Mammary epithelial cell (primary cell): ENCODE measurements around the gene RETREG3.
"Not testable (repeated sequence)": the region's sequence is repeated elsewhere in the genome, so short reads cannot be mapped to it uniquely, and the experiment has no call there.

Source experiments
- CTCF ChIP-seq, 2 donors: IDR thresholded peaks in 1 of 2; conservative IDR thresholded peaks in 1 of 2; 2 replicates each; pipeline ENCODE4 v1.5.1; 2011 to 2012; ENCODE audit warnings: inconsistent platforms in 2 of 2, low read length in 2 of 2, mild to moderate bottlenecking in 2 of 2, control low read depth in 1 of 2, low read depth in 1 of 2; ENCODE audit not compliant: insufficient read depth in 1 of 2; ENCODE audit errors: extremely low read depth in 1 of 2
- EZH2 ChIP-seq: IDR thresholded peaks from 2 replicates; pipeline ENCODE4 v1.6.1; 2012; ENCODE audit warnings: low read length, inconsistent platforms, borderline replicate concordance

GRCh38 chr17:42552736-42553135 is 56.4 kb downstream of the RETREG3 start, which contains the start of gene HSD17B1:
- not testable (repeated sequence) for TF ChIP-seq CTCF (conservative IDR thresholded peaks at IDR 0.05 in 1 of 2, IDR thresholded peaks at IDR 0.05 in 1 of 2; ENCODE audit: extremely low read depth in 1 of 2, insufficient read depth in 1 of 2, low read depth in 1 of 2, low read length in 2 of 2); EZH2
